ENCODE measurements around the gene BHLHE40.
"Not testable (repeated sequence)": the region's sequence is repeated elsewhere in the genome, so short reads cannot be mapped to it uniquely, and the experiment has no call there.

BHLHE40 gene

GRCh38 chr3:4953119-4953518 lies 26.1 kb upstream of the BHLHE40 start:
- no peak for TF ChIP-seq MYC (IDR thresholded peaks at IDR 0.05; ENCODE audit: low read depth, low read length)
- no peak overlapping the region for H3K4me3 ChIP-seq (ENCODE audit: low read depth, low read length)
- DNase-seq (ENCODE audit: low read depth): no peak

DNA sequence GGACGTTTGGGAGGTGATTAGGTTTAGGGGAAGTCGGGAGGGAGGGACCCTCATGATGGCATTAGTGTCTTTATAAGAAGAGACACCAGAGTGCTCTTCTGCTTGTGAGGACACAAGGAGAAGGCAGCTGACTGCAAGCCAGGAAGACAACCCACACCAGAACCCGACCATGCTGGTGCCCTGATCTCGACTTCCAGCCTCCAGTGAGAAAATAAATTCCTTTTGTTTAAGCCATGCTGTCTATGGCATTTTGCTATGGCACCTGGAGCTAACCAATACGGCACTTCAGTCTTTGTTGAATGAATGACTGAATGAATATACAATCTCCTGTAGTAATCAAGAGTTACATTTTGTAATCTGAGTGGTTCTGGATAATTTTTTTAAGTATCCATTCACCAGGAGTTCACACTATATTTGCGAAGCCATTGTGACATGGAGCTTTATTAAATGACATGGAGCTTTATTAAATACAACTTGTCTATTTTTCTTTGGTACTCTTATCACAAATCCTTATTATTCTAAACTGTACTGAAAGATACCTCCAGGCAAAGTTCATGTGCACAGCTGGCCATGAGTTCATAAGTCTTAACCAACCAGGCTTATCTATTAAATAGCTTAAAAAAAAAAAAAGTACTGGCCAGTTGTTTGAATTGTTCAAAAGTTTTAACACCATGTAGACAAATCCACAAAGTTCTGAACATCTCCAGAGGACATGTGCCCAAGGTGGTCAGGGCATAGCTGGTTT lies 24.8 kb upstream of the BHLHE40 start:
- DNase-seq (ENCODE audit: low read depth): no peak
- no peak overlapping the region for H3K4me3 ChIP-seq (ENCODE audit: low read depth, low read length)
- TF ChIP-seq MYC (IDR thresholded peaks at IDR 0.05; ENCODE audit: low read depth, low read length): no peak
- no peak for TF ChIP-seq POLR2A (IDR thresholded peaks at IDR 0.05; ENCODE audit: extremely low read depth, insufficient read length)

- H3K4me3 ChIP-seq (ENCODE audit: low read depth, low read length): no peak overlapping the region
- TF ChIP-seq MYC (IDR thresholded peaks at IDR 0.05; ENCODE audit: low read depth, low read length): no peak
- no peak for DNase-seq (ENCODE audit: low read depth)
Measured at GRCh38 chr3:4956099-4956498, 23.1 kb upstream of the BHLHE40 start.

GRCh38 chr3:4956738-4957137 lies 22.5 kb upstream of the BHLHE40 start:
- no peak for DNase-seq (ENCODE audit: low read depth)
- no peak overlapping the region for H3K4me3 ChIP-seq (ENCODE audit: low read depth, low read length)
- TF ChIP-seq, protein P1, sequence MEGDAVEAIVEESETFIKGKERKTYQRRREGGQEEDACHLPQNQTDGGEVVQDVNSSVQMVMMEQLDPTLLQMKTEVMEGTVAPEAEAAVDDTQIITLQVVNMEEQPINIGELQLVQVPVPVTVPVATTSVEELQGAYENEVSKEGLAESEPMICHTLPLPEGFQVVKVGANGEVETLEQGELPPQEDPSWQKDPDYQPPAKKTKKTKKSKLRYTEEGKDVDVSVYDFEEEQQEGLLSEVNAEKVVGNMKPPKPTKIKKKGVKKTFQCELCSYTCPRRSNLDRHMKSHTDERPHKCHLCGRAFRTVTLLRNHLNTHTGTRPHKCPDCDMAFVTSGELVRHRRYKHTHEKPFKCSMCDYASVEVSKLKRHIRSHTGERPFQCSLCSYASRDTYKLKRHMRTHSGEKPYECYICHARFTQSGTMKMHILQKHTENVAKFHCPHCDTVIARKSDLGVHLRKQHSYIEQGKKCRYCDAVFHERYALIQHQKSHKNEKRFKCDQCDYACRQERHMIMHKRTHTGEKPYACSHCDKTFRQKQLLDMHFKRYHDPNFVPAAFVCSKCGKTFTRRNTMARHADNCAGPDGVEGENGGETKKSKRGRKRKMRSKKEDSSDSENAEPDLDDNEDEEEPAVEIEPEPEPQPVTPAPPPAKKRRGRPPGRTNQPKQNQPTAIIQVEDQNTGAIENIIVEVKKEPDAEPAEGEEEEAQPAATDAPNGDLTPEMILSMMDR (IDR thresholded peaks at IDR 0.05; ENCODE audit: low read depth, low read length): no peak
- TF ChIP-seq POLR2A (IDR thresholded peaks at IDR 0.05; ENCODE audit: extremely low read depth, insufficient read length) (no peak), MYC (IDR thresholded peaks at IDR 0.05; ENCODE audit: low read depth, low read length) (no peak)
- TF ChIP-seq, protein P2, sequence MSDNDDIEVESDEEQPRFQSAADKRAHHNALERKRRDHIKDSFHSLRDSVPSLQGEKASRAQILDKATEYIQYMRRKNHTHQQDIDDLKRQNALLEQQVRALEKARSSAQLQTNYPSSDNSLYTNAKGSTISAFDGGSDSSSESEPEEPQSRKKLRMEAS (IDR thresholded peaks at IDR 0.05; ENCODE audit: low read depth, low read length): no peak

DNA sequence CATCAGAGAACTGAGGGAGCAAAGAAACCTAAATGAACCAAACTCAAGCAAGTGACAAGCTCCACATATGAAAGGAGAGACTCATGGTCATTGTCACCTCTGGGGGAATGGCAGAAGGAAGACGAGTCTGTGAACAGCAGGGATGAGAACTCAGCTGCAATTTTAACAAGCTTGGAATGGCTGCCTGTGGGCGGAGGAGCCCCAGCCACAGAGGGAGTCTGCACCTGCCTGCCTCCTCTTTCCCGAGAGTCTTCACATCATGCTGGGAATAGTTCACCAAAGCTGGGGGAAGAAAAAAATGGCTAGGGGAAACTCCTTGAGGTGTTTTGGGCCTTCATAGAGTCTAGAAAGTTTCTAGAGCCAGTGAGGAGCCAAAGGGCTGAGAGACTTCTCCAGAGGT lies 21.3 kb upstream of the BHLHE40 start:
- no peak overlapping the region for H3K4me3 ChIP-seq (ENCODE audit: low read depth, low read length)
- TF ChIP-seq, protein P2 (IDR thresholded peaks at IDR 0.05; ENCODE audit: low read depth, low read length): no peak
- no peak for DNase-seq (ENCODE audit: low read depth)

DNA sequence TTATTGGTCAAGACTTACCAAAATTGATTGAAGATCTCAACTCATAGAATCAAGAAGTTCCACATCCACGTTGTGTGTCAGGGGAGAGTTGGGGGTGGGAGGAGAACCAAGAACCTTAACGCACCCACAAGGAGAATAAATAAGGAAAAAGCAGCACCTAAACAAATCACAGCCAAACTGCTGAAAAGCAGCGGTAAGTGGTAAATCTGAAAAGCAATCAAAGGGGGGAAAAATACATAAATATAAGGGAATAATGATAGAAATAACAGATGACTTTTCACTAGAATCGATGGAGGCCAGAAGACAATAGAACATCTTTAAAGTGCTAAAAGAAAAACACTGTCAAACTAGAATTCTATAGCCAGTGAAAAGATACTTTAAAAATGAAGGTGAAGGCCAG lies 20.1 kb upstream of the BHLHE40 start:
- TF ChIP-seq POLR2A (IDR thresholded peaks at IDR 0.05; ENCODE audit: extremely low read depth, insufficient read length) (no peak), MYC (IDR thresholded peaks at IDR 0.05; ENCODE audit: low read depth, low read length) (no peak)
- TF ChIP-seq, protein P1 (IDR thresholded peaks at IDR 0.05; ENCODE audit: low read depth, low read length): no peak
- TF ChIP-seq, protein P2 (IDR thresholded peaks at IDR 0.05; ENCODE audit: low read depth, low read length): no peak
- H3K4me3 ChIP-seq (ENCODE audit: low read depth, low read length): no peak overlapping the region
- DNase-seq (ENCODE audit: low read depth): no peak

DNA sequence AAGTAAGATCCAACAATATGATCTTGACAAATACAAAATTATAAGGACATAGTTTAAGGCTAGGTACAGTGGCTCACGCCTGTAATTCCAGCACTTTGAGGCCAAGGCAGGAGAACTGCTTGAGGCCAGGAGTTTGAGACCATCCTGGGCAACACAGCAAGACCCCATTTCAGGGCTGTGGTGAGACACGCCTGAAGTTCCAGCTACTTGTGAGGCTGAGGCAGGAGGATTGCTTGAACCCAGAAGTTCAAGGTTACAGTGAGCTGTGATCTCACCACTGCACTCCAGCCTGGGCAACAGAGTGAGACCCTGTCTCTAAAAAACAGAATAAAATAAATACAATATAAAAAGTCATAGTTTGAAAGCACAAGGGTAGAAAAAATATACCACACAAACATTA lies 17.4 kb upstream of the BHLHE40 start:
- not testable (repeated sequence) for H3K4me3 ChIP-seq (ENCODE audit: low read depth, low read length); DNase-seq (ENCODE audit: low read depth)

GRCh38 chr3:4963669-4964570 lies 15.3 kb upstream of the BHLHE40 start:
- H3K4me3 ChIP-seq (ENCODE audit: low read depth, low read length): no peak overlapping the region
- DNase-seq (ENCODE audit: low read depth): no peak
- TF ChIP-seq, protein P2 (IDR thresholded peaks at IDR 0.05; ENCODE audit: low read depth, low read length): no peak

DNA sequence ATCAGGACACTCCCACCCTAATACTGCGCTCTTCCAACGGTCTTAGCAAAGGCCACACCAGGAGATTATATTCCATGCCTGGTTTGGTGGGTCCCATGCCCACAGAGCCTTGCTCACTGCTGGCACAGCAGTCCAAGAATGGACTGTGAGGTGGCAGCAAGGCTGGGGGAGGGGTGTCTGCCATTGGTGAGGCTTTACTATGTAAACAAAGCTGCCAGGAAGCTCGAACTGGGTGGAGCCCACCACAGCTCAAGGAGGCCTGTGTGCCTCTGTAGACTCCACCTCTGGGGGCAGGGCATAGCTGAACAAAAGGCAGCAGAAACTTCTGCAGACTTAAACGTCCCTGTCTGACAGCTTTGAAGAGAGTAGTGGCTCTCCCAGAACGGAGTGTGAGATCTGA lies 13.2 kb upstream of the BHLHE40 start:
- not testable (repeated sequence) for H3K4me3 ChIP-seq (ENCODE audit: low read depth, low read length); DNase-seq (ENCODE audit: low read depth)

GRCh38 chr3:4967683-4968082 lies 11.6 kb upstream of the BHLHE40 start:
- not testable (repeated sequence) for H3K4me3 ChIP-seq (ENCODE audit: low read depth, low read length); DNase-seq (ENCODE audit: low read depth)

- H3K4me3 ChIP-seq (ENCODE audit: low read depth, low read length); DNase-seq (ENCODE audit: low read depth): not testable (repeated sequence)
Measured at GRCh38 chr3:4971437-4971836, 7.8 kb upstream of the BHLHE40 start.
